Measurements from ENCODE around the gene DUSP2.

Gene DUSP2

GRCh38 chr2:96099861-96100798 is 45.1 kb downstream of the DUSP2 start:
- peak; percentile 14 for DNase-seq

GRCh38 chr2:96098900-96099590 is 46.2 kb downstream of the DUSP2 start:
- DNase-seq, result no peak

- peak; percentile 11 for DNase-seq
Measured at GRCh38 chr2:96097951-96098823, 47.1 kb downstream of the DUSP2 start.

GRCh38 chr2:96097441-96097840 is 47.8 kb downstream of the DUSP2 start:
- DNase-seq, result no peak

DNA sequence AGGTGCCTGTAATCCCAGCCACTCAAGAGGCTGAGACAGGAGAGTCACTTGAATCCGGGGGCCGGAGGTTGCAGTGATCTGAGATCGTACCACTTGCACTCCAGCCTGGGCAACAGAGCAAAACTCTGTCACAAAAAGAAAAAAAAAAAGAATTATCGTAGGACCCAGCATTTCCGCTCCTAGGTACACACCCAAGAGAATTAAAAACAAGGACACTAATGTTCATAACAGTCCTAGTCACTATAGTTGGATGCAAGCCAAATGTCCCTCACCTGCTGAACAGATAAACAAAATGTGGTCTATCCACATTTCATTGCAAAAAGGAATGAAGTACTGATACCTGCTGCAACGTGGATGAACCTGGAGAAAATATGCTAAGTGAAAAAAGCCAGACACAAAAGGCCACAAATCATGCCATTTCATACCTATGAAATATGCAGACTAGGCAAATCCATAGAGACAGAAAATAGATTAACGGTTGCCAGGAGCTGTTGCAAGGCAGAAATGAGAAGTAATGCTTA is 50.1 kb downstream of the DUSP2 start:
- no peak for DNase-seq

GRCh38 chr2:96093528-96093927 is 51.7 kb downstream of the DUSP2 start:
- no peak for DNase-seq
